C4-2B (cell line): ENCODE results near the gene NDUFAB1.

Experiments used
- CTCF ChIP-seq: fragments of 450-650 bp; conservative IDR thresholded peaks from 2 replicates; pipeline ENCODE4 v1.5.1; 2017; ENCODE audit warnings: mild to moderate bottlenecking
- ZFX ChIP-seq: fragments of 450-650 bp; IDR thresholded peaks from 2 replicates; pipeline ENCODE4 v1.6.1; 2017

GRCh38 chr16:23611936-23612335 is 15.8 kb upstream of the NDUFAB1 start:
- no peak for TF ChIP-seq CTCF
- no peak for TF ChIP-seq ZFX
